Measurements from ENCODE around the gene FAM169A.
"Not testable (repeated sequence)": the region's sequence is repeated elsewhere in the genome, so short reads cannot be mapped to it uniquely, and the experiment has no call there.

Gene FAM169A

DNA sequence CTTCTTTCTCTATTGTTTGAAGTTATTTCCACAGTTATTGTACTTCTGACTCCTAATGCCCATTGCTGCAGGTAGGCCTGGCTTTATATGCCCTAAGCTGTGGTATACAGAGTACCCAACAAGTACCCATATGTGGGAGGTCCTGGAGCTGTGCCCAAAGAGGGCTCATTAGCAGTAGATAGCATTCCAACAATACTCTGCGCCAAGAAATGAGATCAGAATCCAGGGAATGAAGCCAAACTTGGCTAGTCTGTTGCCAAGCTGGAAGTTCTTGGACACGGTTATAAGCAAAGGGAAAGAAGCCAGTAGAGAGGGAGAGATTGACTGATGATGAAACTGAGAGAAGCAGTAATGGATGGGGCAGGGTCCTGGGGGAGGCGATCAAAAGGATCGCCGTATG, 29.7 kb upstream of the FAM169A start:
- no peak for DNase-seq (ENCODE audit: low spot score)
- in situ Hi-C loops (cut with MboI; ENCODE audit: low pct_unique_long_range_greater_than_20kb, low sequenced_read_pairs, unreplicated experiment), result no loop called here
- TF ChIP-seq CTCF (IDR thresholded peaks at IDR 0.05; ENCODE audit: extremely low read depth, insufficient read depth, missing control alignments), result no peak

GRCh38 chr5:74894351-74894750, 28.2 kb upstream of the FAM169A start:
- in situ Hi-C loops (cut with MboI; ENCODE audit: low pct_unique_long_range_greater_than_20kb, low sequenced_read_pairs, unreplicated experiment), result no loop called here
- DNase-seq (ENCODE audit: low spot score), result no peak
- no peak for TF ChIP-seq CTCF (IDR thresholded peaks at IDR 0.05; ENCODE audit: extremely low read depth, insufficient read depth, missing control alignments)

DNA sequence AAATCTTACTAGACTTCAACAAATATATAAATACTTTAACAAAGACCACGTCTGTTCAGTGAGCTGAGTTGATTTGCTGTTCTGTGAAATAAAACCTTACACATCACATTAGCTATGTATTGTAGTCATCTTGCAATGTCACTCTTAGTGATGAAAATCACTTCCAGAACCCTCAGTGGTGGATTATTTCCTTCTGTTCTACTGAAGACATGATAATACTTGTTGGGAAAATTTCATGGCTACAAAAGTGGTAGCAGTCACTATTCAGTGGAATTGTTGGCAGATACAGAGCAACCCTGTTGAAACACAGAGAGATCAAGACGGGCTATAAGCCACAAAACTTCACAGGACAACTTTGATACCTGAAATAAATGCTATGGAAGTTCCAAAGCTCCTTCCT, 26.7 kb upstream of the FAM169A start:
- DNase-seq (ENCODE audit: low spot score), result no peak
- TF ChIP-seq CTCF (IDR thresholded peaks at IDR 0.05; ENCODE audit: extremely low read depth, insufficient read depth, missing control alignments), result no peak
- in situ Hi-C loops (cut with MboI; ENCODE audit: low pct_unique_long_range_greater_than_20kb, low sequenced_read_pairs, unreplicated experiment), result no loop called here

- peak; percentile 59 for DNase-seq (ENCODE audit: low spot score)
- in situ Hi-C loops (cut with MboI; ENCODE audit: low pct_unique_long_range_greater_than_20kb, low sequenced_read_pairs, unreplicated experiment), result no loop called here
- TF ChIP-seq CTCF (IDR thresholded peaks at IDR 0.05; ENCODE audit: extremely low read depth, insufficient read depth, missing control alignments), result no peak
Observed at GRCh38 chr5:74889523-74890105, 23.4 kb upstream of the FAM169A start.

- TF ChIP-seq CTCF (IDR thresholded peaks at IDR 0.05; ENCODE audit: extremely low read depth, insufficient read depth, missing control alignments), result no peak
- in situ Hi-C loops (cut with MboI; ENCODE audit: low pct_unique_long_range_greater_than_20kb, low sequenced_read_pairs, unreplicated experiment), result no loop called here
- no peak for DNase-seq (ENCODE audit: low spot score)
Observed at GRCh38 chr5:74888117-74888516, 21.9 kb upstream of the FAM169A start.

DNA sequence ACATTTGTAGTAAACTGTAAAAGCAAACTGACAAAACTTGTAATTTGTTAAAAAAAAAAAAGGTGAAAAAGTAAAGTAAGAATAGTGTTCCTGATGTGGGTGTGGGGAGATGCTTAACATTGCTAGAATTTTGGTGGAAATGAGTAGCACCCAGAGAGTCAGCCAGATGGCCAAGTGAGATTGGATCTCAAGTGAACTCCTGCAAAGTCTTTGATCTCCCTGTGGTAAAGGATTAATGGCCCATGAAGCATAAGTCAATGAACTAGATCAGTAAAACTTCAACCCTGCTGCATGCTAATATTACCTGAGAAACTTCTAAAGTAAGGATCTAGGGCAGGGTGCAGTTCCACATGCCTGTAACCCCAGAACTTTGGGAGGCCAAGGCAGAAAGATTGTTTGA, 19.0 kb upstream of the FAM169A start:
- no peak for TF ChIP-seq CTCF (IDR thresholded peaks at IDR 0.05; ENCODE audit: extremely low read depth, insufficient read depth, missing control alignments)
- DNase-seq (ENCODE audit: low spot score), result no peak
- in situ Hi-C loops (cut with MboI; ENCODE audit: low pct_unique_long_range_greater_than_20kb, low sequenced_read_pairs, unreplicated experiment), result no loop called here

GRCh38 chr5:74882379-74883134, 16.4 kb upstream of the FAM169A start:
- DNase-seq (ENCODE audit: low spot score); in situ Hi-C loops (cut with MboI; ENCODE audit: low pct_unique_long_range_greater_than_20kb, low sequenced_read_pairs, unreplicated experiment): not testable (repeated sequence)

All from GM13977 (cell line).